ENCODE results near the gene INPP5F. TPM values are rescaled to one million over a fixed set of nuclear protein-coding genes. Genes with fewer than 3 reads are reported as not detected.
"Not testable (repeated sequence)": the region's sequence is repeated elsewhere in the genome, so short reads cannot be mapped to it uniquely, and the experiment has no call there.

Gene INPP5F
- total and polyA plus RNA-seq, 9 of the 15 experiments (the other 6 are each of a cell fraction or from before 2014, with no cell fraction given): 1.6 to 7.3 (median 6.0) TPM

GRCh38 chr10:119773041-119773440 is 47.2 kb downstream of the INPP5F start:
- H3K9me1 ChIP-seq (ENCODE audit: control insufficient read depth, insufficient read depth, low read length); H3K9ac ChIP-seq (ENCODE audit: insufficient read depth in 1 of 2, low read depth in 2 of 2, low read length in 2 of 2); H3K4me3 ChIP-seq; DNase-seq (ENCODE audit: extremely low read depth in 1 of 4, low spot score in 3 of 4); H3K4me1 ChIP-seq (replicated peaks in 1 of 2; ENCODE audit: control insufficient read depth in 2 of 2, insufficient read depth in 2 of 2, low read length in 2 of 2); FAIRE-seq; H3K9me3 ChIP-seq (replicated peaks; ENCODE audit: control insufficient read depth, insufficient read depth, low read depth, low read length); H3K27ac ChIP-seq (ENCODE audit: extremely low read depth, low read depth, low read length); CTCF ChIA-PET (ENCODE audit: low intra/inter-chr PET ratio); in situ Hi-C loops (cut with MboI); H2AFZ ChIP-seq (ENCODE audit: low read depth, low read length); BruUV-seq (replicated peaks); H3K79me2 ChIP-seq (ENCODE audit: control insufficient read depth, insufficient read depth, low read length); intact Hi-C loops (cut with micrococcal nuclease); ATAC-seq; H4K20me1 ChIP-seq (replicated peaks; ENCODE audit: control insufficient read depth, insufficient read depth, low read length); H3K4me2 ChIP-seq (ENCODE audit: insufficient read depth, low read length); H3K27me3 ChIP-seq (ENCODE audit: control insufficient read depth in 2 of 2, insufficient read depth in 2 of 2, low read length in 2 of 2); H3K36me3 ChIP-seq (ENCODE audit: control insufficient read depth, insufficient read depth, low read length): not testable (repeated sequence)
- POLR2A ChIA-PET: interaction anchor here (1.2 kb wide), 1 partner anchor 41 kb away, joined by 3 read pairs; no protein-coding TSS in a partner anchor
- 100% methylated on average over 2 of the region's 3 CpGs for WGBS (ENCODE audit: insufficient coverage, low coverage, missing lambda C conversion rate)

- H3K27me3 ChIP-seq (ENCODE audit: control insufficient read depth in 2 of 2, insufficient read depth in 2 of 2, low read length in 2 of 2): no peaks in the 10 kb centered on the region
- BruUV-seq (replicated peaks): no TSS peak
- H3K9ac ChIP-seq (ENCODE audit: insufficient read depth in 1 of 2, low read depth in 2 of 2, low read length in 2 of 2): no peak overlapping the region
- ChIA-PET POLR2A (no interaction called here), CTCF (ENCODE audit: low intra/inter-chr PET ratio) (no interaction called here)
- FAIRE-seq (no peak), ATAC-seq (no peak), DNase-seq (ENCODE audit: extremely low read depth in 1 of 4, low spot score in 3 of 4) (no peak)
- intact Hi-C loops (cut with micrococcal nuclease) (no loop called here), in situ Hi-C loops (cut with MboI) (no loop called here)
- no peak overlapping the region for H3K4me2 ChIP-seq (ENCODE audit: insufficient read depth, low read length)
- TF ChIP-seq BRCA1 (IDR thresholded peaks at IDR 0.05) (no peak), BRCA1 (CRISPR knock-in tag; IDR thresholded peaks at IDR 0.05) (no peak), ZBTB49 (CRISPR knock-in tag; IDR thresholded peaks at IDR 0.05; ENCODE audit: borderline replicate concordance) (no peak), BRF2 (IDR thresholded peaks at IDR 0.05; ENCODE audit: borderline replicate concordance, insufficient read depth, insufficient read length) (no peak), L3MBTL2 (IDR thresholded peaks at IDR 0.05) (no peak), ZFP30 (CRISPR knock-in tag; IDR thresholded peaks at IDR 0.05; ENCODE audit: borderline replicate concordance) (no peak), GMEB1 (CRISPR knock-in tag; IDR thresholded peaks at IDR 0.05) (no peak)
- no peaks in the 10 kb centered on the region for H3K36me3 ChIP-seq (ENCODE audit: control insufficient read depth, insufficient read depth, low read length)
- no peaks in the 10 kb centered on the region for H3K9me3 ChIP-seq (replicated peaks; ENCODE audit: control insufficient read depth, insufficient read depth, low read depth, low read length)
- H4K20me1 ChIP-seq (replicated peaks; ENCODE audit: control insufficient read depth, insufficient read depth, low read length): no peaks in the 10 kb centered on the region
- H3K27ac ChIP-seq (ENCODE audit: extremely low read depth, low read depth, low read length): no peak overlapping the region
- H3K4me1 ChIP-seq (replicated peaks in 1 of 2; ENCODE audit: control insufficient read depth in 2 of 2, insufficient read depth in 2 of 2, low read length in 2 of 2): no peaks in the 10 kb centered on the region
- H3K79me2 ChIP-seq (ENCODE audit: control insufficient read depth, insufficient read depth, low read length): no peaks in the 10 kb centered on the region
- no peak overlapping the region for H2AFZ ChIP-seq (ENCODE audit: low read depth, low read length)
- 0% methylated on average over 1 of the region's 1 CpG for WGBS (ENCODE audit: insufficient coverage, low coverage, missing lambda C conversion rate)
- H3K9me1 ChIP-seq (ENCODE audit: control insufficient read depth, insufficient read depth, low read length): no peaks in the 10 kb centered on the region
- H3K4me3 ChIP-seq: no peak overlapping the region
Measured at GRCh38 chr10:119775529-119775928, 49.7 kb downstream of the INPP5F start.

Data from K562 (cell line).